ENCODE results near the gene ZNF853. TPM values are rescaled to one million over a fixed set of nuclear protein-coding genes. Genes with fewer than 3 reads are reported as not detected.

ZNF853 gene
- total and polyA plus RNA-seq, 12 donors: 1.2 to 15.3 (median 4.7) TPM

Other genes starting within 250 kb of the ZNF853 start
- 100 to 1,000 TPM in 8 of 9 donors, 10 to 100 TPM in 1; 82.0 to 243 (median 183) TPM for gene RAC1, start 241.1 kb upstream of the ZNF853 start, total RNA-seq
- 100 to 1,000 TPM; 208 to 397 (median 296) TPM for gene RAC1, start 241.1 kb upstream of the ZNF853 start, polyA plus RNA-seq
- 10 to 100 TPM; 23.2 to 56.7 (median 45.0) TPM for gene DAGLB, start 167.7 kb upstream of the ZNF853 start, total RNA-seq
- gene DAGLB, start 167.7 kb upstream of the ZNF853 start, polyA plus RNA-seq: 10 to 100 TPM; 19.8 to 32.4 (median 28.3) TPM
- gene KDELR2, start 131.5 kb upstream of the ZNF853 start, total RNA-seq: 100 to 1,000 TPM in 3 of 9 donors, 10 to 100 TPM in 6; 48.2 to 210 (median 92.2) TPM
- 100 to 1,000 TPM in 1 of 3 donors, 10 to 100 TPM in 2; 48.1 to 168 (median 55.0) TPM for gene KDELR2, start 131.5 kb upstream of the ZNF853 start, polyA plus RNA-seq
- gene GRID2IP, start 64.1 kb upstream of the ZNF853 start, total RNA-seq: 1 to 10 TPM in 5 of 9 donors, under 1 TPM in 3, not detected in 1; 0.11 to 1.8 (median 1.4) TPM
- gene GRID2IP, start 64.1 kb upstream of the ZNF853 start, polyA plus RNA-seq: under 1 TPM; 0.11 to 0.24 (median 0.24) TPM
- 100 to 1,000 TPM in 2 of 9 donors, 10 to 100 TPM in 7; 49.9 to 115 (median 75.3) TPM for gene ZDHHC4, start 38.2 kb upstream of the ZNF853 start, total RNA-seq
- gene ZDHHC4, start 38.2 kb upstream of the ZNF853 start, polyA plus RNA-seq: 10 to 100 TPM; 38.5 to 53.5 (median 46.3) TPM
- 10 to 100 TPM; 14.5 to 36.2 (median 27.0) TPM for gene INTS15, start 25.6 kb upstream of the ZNF853 start, total RNA-seq
- gene INTS15, start 25.6 kb upstream of the ZNF853 start, polyA plus RNA-seq: 10 to 100 TPM; 18.1 to 25.3 (median 22.2) TPM
- gene ZNF316, start 21.7 kb downstream of the ZNF853 start, total RNA-seq: 10 to 100 TPM; 11.4 to 56.6 (median 33.4) TPM
- gene ZNF316, start 21.7 kb downstream of the ZNF853 start, polyA plus RNA-seq: 10 to 100 TPM; 10.6 to 98.1 (median 25.8) TPM
- 10 to 100 TPM in 8 of 9 donors, 1 to 10 TPM in 1; 7.1 to 26.5 (median 22.7) TPM for gene ZNF12, start 91.3 kb downstream of the ZNF853 start, total RNA-seq
- gene ZNF12, start 91.3 kb downstream of the ZNF853 start, polyA plus RNA-seq: 10 to 100 TPM in 2 of 3 donors, 1 to 10 TPM in 1; 6.4 to 19.8 (median 10.5) TPM
- 1 to 10 TPM in 1 of 9 donors, under 1 TPM in 3, not detected in 5; 0.19 to 1.2 (median 0.34) TPM for gene RSPH10B2, start 138.5 kb downstream of the ZNF853 start, total RNA-seq
- under 1 TPM; 0.24 to 0.64 (median 0.44) TPM for gene RSPH10B2, start 138.5 kb downstream of the ZNF853 start, polyA plus RNA-seq
- gene CCZ1B, start 210.7 kb downstream of the ZNF853 start, total RNA-seq: 100 to 1,000 TPM in 2 of 9 donors, 10 to 100 TPM in 7; 16.4 to 153 (median 62.3) TPM
- 100 to 1,000 TPM in 1 of 3 donors, 10 to 100 TPM in 2; 65.8 to 139 (median 72.4) TPM for gene CCZ1B, start 210.7 kb downstream of the ZNF853 start, polyA plus RNA-seq